ENCODE measurements around the gene LRRC8D. TPM values are rescaled to one million over a fixed set of nuclear protein-coding genes. Genes with fewer than 3 reads are reported as not detected.

Gene LRRC8D
- total and polyA plus RNA-seq, 2 experiments from 2014 or later, result 23.6 to 48.8 TPM

DNA sequence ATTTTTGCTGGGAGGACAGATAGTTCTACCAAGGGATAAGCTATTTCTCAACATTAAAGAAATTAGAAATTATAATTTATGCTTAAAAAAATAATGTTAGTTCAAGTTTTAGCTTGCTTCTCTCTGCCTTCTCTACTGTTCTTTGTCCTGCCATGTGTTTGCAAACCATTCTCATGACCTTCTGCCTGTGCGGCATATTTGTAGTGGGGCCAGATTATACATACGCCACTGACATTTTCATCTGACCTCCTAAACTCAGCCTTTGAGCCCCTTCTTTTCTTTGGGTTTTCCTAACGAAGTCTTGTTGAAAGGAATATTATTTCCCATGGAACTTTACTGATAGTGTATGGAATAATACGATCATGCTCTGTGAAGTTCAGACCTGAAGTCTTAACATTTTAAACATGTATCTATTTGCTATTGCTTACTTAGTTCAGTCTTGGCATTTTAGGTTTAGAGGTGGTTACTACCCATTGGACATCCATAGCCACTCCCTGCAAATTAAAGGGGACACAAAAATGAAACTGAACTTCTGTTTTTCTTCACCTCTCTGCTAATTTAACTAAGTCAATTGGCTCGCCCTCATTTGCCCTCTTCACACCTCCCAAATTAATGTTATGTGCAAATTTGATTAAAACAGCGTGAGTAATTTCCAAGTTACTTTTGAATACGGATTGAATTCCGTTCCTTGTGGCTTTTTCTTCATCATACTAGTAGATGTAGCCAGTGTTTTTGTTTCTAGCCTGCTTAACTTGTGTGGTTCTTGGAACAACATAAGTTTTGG is 15.6 kb downstream of the LRRC8D start:
- ATAC-seq, result no peak

More for the DNA sequence above, 15.6 kb downstream of the LRRC8D start:
- Mint-ChIP-seq H3K9me3 (no peaks in the 10 kb centered on the region), H3K4me1 (peaks cover 89% of the 10 kb centered on the region), H3K4me3 (peak overlapping the region; percentile 58), H3K27ac (peak overlapping the region; percentile 52; the same call in 1 of the 2 replicates), H3K27me3 (ENCODE audit: insufficient read depth, low read depth, poor library complexity) (peaks cover 9% of the 10 kb centered on the region), H3K36me3 (ENCODE audit: low read depth) (no peaks in the 10 kb centered on the region)
- no peaks in the 10 kb centered on the region for H3K36me3 ChIP-seq (ENCODE audit: insufficient read depth)
- H4K20me1 ChIP-seq (replicated peaks; ENCODE audit: insufficient read depth), result peaks cover 12% of the 10 kb centered on the region; the same call in 1 of the 2 replicates
- no peak overlapping the region for H2AFZ ChIP-seq
- H3K27me3 ChIP-seq (ENCODE audit: insufficient read depth), result no peaks in the 10 kb centered on the region
- no peak for DNase-seq (ENCODE audit: low spot score)
- peaks cover 88% of the 10 kb centered on the region for H3K79me2 ChIP-seq (replicated peaks; ENCODE audit: insufficient read depth)
- TF ChIP-seq STAT1 (IDR thresholded peaks at IDR 0.05; ENCODE audit: unreplicated experiment), result no peak
- TF ChIP-seq NANOG (IDR thresholded peaks at IDR 0.05; ENCODE audit: borderline replicate concordance), result no peak
- TF ChIP-seq, protein P1, sequence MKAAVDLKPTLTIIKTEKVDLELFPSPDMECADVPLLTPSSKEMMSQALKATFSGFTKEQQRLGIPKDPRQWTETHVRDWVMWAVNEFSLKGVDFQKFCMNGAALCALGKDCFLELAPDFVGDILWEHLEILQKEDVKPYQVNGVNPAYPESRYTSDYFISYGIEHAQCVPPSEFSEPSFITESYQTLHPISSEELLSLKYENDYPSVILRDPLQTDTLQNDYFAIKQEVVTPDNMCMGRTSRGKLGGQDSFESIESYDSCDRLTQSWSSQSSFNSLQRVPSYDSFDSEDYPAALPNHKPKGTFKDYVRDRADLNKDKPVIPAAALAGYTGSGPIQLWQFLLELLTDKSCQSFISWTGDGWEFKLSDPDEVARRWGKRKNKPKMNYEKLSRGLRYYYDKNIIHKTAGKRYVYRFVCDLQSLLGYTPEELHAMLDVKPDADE (IDR thresholded peaks at IDR 0.05), result no peak
- TF ChIP-seq EZH2phosphoT487 (IDR thresholded peaks at IDR 0.05; ENCODE audit: unreplicated experiment), result no peak
- no peak for TF ChIP-seq POLR2AphosphoS5 (IDR thresholded peaks at IDR 0.05; ENCODE audit: low read depth)
- no peak for TF ChIP-seq CTCF (conservative IDR thresholded peaks at IDR 0.05; ENCODE audit: low read depth in 2 of 2)
- no peak for TF ChIP-seq ZNF331 (CRISPR knock-in tag; IDR thresholded peaks at IDR 0.05; ENCODE audit: low read depth)
- TF ChIP-seq, protein P2, sequence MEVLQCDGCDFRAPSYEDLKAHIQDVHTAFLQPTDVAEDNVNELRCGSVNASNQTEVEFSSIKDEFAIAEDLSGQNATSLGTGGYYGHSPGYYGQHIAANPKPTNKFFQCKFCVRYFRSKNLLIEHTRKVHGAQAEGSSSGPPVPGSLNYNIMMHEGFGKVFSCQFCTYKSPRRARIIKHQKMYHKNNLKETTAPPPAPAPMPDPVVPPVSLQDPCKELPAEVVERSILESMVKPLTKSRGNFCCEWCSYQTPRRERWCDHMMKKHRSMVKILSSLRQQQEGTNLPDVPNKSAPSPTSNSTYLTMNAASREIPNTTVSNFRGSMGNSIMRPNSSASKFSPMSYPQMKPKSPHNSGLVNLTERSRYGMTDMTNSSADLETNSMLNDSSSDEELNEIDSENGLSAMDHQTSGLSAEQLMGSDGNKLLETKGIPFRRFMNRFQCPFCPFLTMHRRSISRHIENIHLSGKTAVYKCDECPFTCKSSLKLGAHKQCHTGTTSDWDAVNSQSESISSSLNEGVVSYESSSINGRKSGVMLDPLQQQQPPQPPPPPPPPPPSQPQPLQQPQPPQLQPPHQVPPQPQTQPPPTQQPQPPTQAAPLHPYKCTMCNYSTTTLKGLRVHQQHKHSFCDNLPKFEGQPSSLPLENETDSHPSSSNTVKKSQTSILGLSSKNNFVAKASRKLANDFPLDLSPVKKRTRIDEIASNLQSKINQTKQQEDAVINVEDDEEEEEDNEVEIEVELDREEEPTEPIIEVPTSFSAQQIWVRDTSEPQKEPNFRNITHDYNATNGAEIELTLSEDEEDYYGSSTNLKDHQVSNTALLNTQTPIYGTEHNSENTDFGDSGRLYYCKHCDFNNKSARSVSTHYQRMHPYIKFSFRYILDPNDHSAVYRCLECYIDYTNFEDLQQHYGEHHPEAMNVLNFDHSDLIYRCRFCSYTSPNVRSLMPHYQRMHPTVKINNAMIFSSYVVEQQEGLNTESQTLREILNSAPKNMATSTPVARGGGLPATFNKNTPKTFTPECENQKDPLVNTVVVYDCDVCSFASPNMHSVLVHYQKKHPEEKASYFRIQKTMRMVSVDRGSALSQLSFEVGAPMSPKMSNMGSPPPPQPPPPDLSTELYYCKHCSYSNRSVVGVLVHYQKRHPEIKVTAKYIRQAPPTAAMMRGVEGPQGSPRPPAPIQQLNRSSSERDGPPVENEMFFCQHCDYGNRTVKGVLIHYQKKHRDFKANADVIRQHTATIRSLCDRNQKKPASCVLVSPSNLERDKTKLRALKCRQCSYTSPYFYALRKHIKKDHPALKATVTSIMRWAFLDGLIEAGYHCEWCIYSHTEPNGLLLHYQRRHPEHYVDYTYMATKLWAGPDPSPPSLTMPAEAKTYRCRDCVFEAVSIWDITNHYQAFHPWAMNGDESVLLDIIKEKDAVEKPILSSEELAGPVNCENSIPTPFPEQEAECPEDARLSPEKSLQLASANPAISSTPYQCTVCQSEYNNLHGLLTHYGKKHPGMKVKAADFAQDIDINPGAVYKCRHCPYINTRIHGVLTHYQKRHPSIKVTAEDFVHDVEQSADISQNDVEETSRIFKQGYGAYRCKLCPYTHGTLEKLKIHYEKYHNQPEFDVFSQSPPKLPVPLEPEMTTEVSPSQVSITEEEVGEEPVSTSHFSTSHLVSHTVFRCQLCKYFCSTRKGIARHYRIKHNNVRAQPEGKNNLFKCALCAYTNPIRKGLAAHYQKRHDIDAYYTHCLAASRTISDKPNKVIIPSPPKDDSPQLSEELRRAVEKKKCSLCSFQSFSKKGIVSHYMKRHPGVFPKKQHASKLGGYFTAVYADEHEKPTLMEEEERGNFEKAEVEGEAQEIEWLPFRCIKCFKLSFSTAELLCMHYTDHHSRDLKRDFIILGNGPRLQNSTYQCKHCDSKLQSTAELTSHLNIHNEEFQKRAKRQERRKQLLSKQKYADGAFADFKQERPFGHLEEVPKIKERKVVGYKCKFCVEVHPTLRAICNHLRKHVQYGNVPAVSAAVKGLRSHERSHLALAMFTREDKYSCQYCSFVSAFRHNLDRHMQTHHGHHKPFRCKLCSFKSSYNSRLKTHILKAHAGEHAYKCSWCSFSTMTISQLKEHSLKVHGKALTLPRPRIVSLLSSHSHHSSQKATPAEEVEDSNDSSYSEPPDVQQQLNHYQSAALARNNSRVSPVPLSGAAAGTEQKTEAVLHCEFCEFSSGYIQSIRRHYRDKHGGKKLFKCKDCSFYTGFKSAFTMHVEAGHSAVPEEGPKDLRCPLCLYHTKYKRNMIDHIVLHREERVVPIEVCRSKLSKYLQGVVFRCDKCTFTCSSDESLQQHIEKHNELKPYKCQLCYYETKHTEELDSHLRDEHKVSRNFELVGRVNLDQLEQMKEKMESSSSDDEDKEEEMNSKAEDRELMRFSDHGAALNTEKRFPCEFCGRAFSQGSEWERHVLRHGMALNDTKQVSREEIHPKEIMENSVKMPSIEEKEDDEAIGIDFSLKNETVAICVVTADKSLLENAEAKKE (CRISPR knock-in tag; IDR thresholded peaks at IDR 0.05), result no peak
- TF ChIP-seq REST (IDR thresholded peaks at IDR 0.05; ENCODE audit: unreplicated experiment), result no peak
- no peak for TF ChIP-seq ZNF114 (CRISPR knock-in tag; IDR thresholded peaks at IDR 0.05)
- no peak for TF ChIP-seq JUNB (IDR thresholded peaks at IDR 0.05; ENCODE audit: unreplicated experiment)
- TF ChIP-seq EZH2 (IDR thresholded peaks at IDR 0.05; ENCODE audit: low read depth, unreplicated experiment), result no peak
- no peak for TF ChIP-seq CREB1 (CRISPR knock-in tag; IDR thresholded peaks at IDR 0.05; ENCODE audit: low read depth)
- peak overlapping the region; percentile 10; the same call in 1 of the 2 replicates for H3K27ac ChIP-seq (ENCODE audit: low read depth)
- no peaks in the 10 kb centered on the region for H3F3A ChIP-seq (replicated peaks; ENCODE audit: low read depth)
- H3K9me2 ChIP-seq (ENCODE audit: insufficient read depth), result no peaks in the 10 kb centered on the region
- peak overlapping the region; percentile 68 for H3K4me2 ChIP-seq
- H3K4me1 ChIP-seq (ENCODE audit: insufficient read depth), result peaks cover 91% of the 10 kb centered on the region
- peak overlapping the region; percentile 25 for H3K4me3 ChIP-seq
